ENCODE measurements around the gene KLK3.
A peak's percentile ranks its signal among the peaks of the same experiment; 100 is the strongest.

Gene KLK3

GRCh38 chr19:50909240-50910070 lies 54.7 kb downstream of the KLK3 start:
- TF ChIP-seq TAF1 (IDR thresholded peaks at IDR 0.05; ENCODE audit: borderline replicate concordance, low read depth, low read length) (no peak), POLR2AphosphoS5 (IDR thresholded peaks at IDR 0.05; ENCODE audit: low read depth, low read length) (no peak), POLR2A (IDR thresholded peaks at IDR 0.05; ENCODE audit: low read depth, low read length) (no peak)
- FAIRE-seq (no peak), DNase-seq (ENCODE audit: insufficient read length) (peak; percentile 54)

All from GM12892 (cell line).